Osteoblast (primary cell): ENCODE data around the gene SPATC1L. TPM values are rescaled to one million over a fixed set of nuclear protein-coding genes. Genes with fewer than 3 reads are reported as not detected.

Source experiments
- DNase-seq: peaks from one replicate; pipeline ENCODE4 v3.0.0; 2011; ENCODE audit warnings: low spot score, mixed read lengths; ENCODE audit not compliant: insufficient read length; ENCODE audit errors: missing footprints
- H2AFZ ChIP-seq: 2 replicates; pipeline ENCODE4 v1.6.0; 2011; ENCODE audit warnings: mild to moderate bottlenecking, low read length
- H3K27ac ChIP-seq: 2 replicates; pipeline ENCODE4 v1.5.1; 2011; ENCODE audit warnings: mild to moderate bottlenecking, low read depth, low read length, moderate library complexity
- H3K27me3 ChIP-seq: 2 replicates; pipeline ENCODE4 v1.6.0; 2012; ENCODE audit warnings: mild to moderate bottlenecking, control low read depth, inconsistent platforms, low read length, moderate library complexity; ENCODE audit not compliant: insufficient read depth
- H3K36me3 ChIP-seq: 2 replicates; pipeline ENCODE4 v1.5.1; 2011; ENCODE audit warnings: mild to moderate bottlenecking, low read length, control low read depth, moderate library complexity; ENCODE audit not compliant: insufficient read depth
- H3K4me1 ChIP-seq: 2 replicates; pipeline ENCODE4 v1.5.1; 2011; ENCODE audit warnings: mild to moderate bottlenecking, low read length, control low read depth, moderate library complexity; ENCODE audit not compliant: insufficient read depth
- H3K4me2 ChIP-seq: 2 replicates; pipeline ENCODE4 v1.6.0; 2011; ENCODE audit warnings: mild to moderate bottlenecking, low read length; ENCODE audit not compliant: insufficient read depth
- H3K4me3 ChIP-seq: fragments of 200-600 bp; sonication (generic); 3 replicates; pipeline ENCODE4 v1.5.1; 2012; ENCODE audit warnings: mild to moderate bottlenecking, low read length, inconsistent platforms; ENCODE audit not compliant: insufficient read depth
- H3K79me2 ChIP-seq: 2 replicates; pipeline ENCODE4 v1.6.0; 2012; ENCODE audit warnings: mild to moderate bottlenecking, low read length, control low read depth, inconsistent platforms; ENCODE audit not compliant: insufficient read depth
- H3K9me3 ChIP-seq: 2 replicates; pipeline ENCODE4 v1.5.1; 2011; ENCODE audit warnings: low read depth, low read length, control low read depth
- H4K20me1 ChIP-seq: 2 replicates; pipeline ENCODE4 v1.6.0; 2012; ENCODE audit warnings: mild to moderate bottlenecking, low read length, control low read depth; ENCODE audit not compliant: insufficient read depth
- total RNA-seq: library from RNA; depleted of rRNA; stranded (reverse); fragments of >200 nt; gene quantifications from 2 replicates; pipeline ENCODE4 v1.2.3, GENCODE V29; 2012
- TF ChIP-seq, protein P1 (sequence below): IDR thresholded peaks from 2 replicates; pipeline ENCODE4 v1.5.1; 2011; ENCODE audit warnings: mild to moderate bottlenecking, low read depth, low read length, moderate library complexity; ENCODE audit errors: extremely low read depth

Gene SPATC1L
- total RNA-seq, 1 donor: 6.9 TPM

GRCh38 chr21:46118316-46119143, 65.7 kb downstream of the SPATC1L start:
- TF ChIP-seq, protein P1, sequence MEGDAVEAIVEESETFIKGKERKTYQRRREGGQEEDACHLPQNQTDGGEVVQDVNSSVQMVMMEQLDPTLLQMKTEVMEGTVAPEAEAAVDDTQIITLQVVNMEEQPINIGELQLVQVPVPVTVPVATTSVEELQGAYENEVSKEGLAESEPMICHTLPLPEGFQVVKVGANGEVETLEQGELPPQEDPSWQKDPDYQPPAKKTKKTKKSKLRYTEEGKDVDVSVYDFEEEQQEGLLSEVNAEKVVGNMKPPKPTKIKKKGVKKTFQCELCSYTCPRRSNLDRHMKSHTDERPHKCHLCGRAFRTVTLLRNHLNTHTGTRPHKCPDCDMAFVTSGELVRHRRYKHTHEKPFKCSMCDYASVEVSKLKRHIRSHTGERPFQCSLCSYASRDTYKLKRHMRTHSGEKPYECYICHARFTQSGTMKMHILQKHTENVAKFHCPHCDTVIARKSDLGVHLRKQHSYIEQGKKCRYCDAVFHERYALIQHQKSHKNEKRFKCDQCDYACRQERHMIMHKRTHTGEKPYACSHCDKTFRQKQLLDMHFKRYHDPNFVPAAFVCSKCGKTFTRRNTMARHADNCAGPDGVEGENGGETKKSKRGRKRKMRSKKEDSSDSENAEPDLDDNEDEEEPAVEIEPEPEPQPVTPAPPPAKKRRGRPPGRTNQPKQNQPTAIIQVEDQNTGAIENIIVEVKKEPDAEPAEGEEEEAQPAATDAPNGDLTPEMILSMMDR: no peak

DNA sequence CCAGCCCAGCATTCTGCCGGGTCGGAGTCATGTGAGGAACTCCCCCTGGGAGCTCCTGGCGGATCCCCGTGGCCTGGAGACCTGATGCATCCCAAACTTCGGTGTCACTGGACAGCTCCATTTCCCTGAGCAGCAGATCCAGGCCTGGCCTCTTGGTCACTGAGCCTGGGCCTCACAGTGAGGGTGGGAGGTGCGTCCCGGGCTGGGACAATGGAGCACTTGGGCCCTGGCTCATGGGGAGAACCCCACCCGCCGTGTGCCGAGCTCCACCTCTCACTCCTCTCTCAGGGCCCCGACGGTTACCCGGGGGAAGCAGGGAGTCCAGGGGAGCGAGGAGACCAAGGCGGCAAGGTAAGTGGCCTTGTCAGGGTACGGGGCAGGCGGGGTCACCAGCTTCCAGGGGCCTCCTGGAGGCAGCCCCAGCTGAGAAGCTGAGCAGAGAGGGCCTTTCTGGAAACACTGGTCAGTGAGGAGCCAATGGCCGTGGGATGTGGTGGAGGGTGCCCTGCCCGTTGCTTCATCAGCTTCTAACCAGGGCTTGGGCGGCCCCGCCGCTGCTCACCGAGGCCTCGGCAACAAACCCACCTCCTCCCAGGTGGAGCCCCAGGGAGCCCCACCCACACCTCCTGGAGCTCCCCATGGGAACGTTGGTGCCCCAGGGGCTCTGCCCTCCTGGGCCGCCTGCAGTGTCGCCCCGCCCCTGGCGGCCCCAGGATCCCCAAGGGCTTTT, 66.5 kb downstream of the SPATC1L start:
- TF ChIP-seq, protein P1: no peak
- H3K36me3 ChIP-seq: peaks cover 95% of the 10 kb centered on the region

More at GRCh38 chr21:46118316-46119143, 65.7 kb downstream of the SPATC1L start:
- Histone ChIP-seq H3K27me3 (no peaks in the 10 kb centered on the region), H3K79me2 (peaks cover 65% of the 10 kb centered on the region), H3K27ac (no peak overlapping the region), H3K4me3 (no peak overlapping the region), H3K9me3 (peaks cover 2% of the 10 kb centered on the region), H2AFZ (no peak overlapping the region), H3K36me3 (peaks cover 95% of the 10 kb centered on the region), H3K4me1 (peaks cover 25% of the 10 kb centered on the region), H4K20me1 (peaks cover 39% of the 10 kb centered on the region), H3K4me2 (no peak overlapping the region)
- peak; percentile 86 for DNase-seq

GRCh38 chr21:46116776-46117585, 67.3 kb downstream of the SPATC1L start:
- no peak overlapping the region for H2AFZ ChIP-seq
- H3K27me3 ChIP-seq: no peaks in the 10 kb centered on the region
- H3K4me3 ChIP-seq: no peak overlapping the region
- H4K20me1 ChIP-seq: peaks cover 48% of the 10 kb centered on the region
- peaks cover 74% of the 10 kb centered on the region for H3K79me2 ChIP-seq
- TF ChIP-seq, protein P1: no peak
- peak; percentile 95 for DNase-seq
- H3K4me2 ChIP-seq: no peak overlapping the region
- peaks cover 2% of the 10 kb centered on the region for H3K9me3 ChIP-seq
- peaks cover 97% of the 10 kb centered on the region for H3K36me3 ChIP-seq
- H3K27ac ChIP-seq: peak overlapping the region; percentile 37
- peaks cover 11% of the 10 kb centered on the region for H3K4me1 ChIP-seq

More for the DNA sequence above, 66.5 kb downstream of the SPATC1L start:
- Histone ChIP-seq H2AFZ (no peak overlapping the region), H3K27ac (no peak overlapping the region), H3K4me2 (no peak overlapping the region), H3K4me3 (no peak overlapping the region), H3K79me2 (peaks cover 67% of the 10 kb centered on the region), H4K20me1 (peaks cover 41% of the 10 kb centered on the region), H3K9me3 (peaks cover 2% of the 10 kb centered on the region), H3K4me1 (peaks cover 19% of the 10 kb centered on the region), H3K27me3 (no peaks in the 10 kb centered on the region)
- DNase-seq: peak; percentile 80
